GM20000 (cell line): ENCODE results near the gene ZMAT5.

Experiments used
- DNase-seq: peaks from one replicate; pipeline ENCODE4 v3.0.0; 2012; ENCODE audit warnings: low spot score
- CTCF ChIP-seq: IDR thresholded peaks from 2 replicates; pipeline ENCODE4 v1.5.1; 2012; ENCODE audit warnings: mild to moderate bottlenecking, control low read depth; ENCODE audit errors: extremely low read depth, missing control alignments

ZMAT5 gene, protein sequence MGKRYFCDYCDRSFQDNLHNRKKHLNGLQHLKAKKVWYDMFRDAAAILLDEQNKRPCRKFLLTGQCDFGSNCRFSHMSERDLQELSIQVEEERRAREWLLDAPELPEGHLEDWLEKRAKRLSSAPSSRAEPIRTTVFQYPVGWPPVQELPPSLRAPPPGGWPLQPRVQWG

GRCh38 chr22:29766632-29767170 lies at the start of gene ZMAT5:
Gene ZMAT5, minus strand, starts transcription at chr22:29767007. Its CDS starts 18,463 bp downstream, at chr22:29748544.
- no peak for TF ChIP-seq CTCF

GRCh38 chr22:29816539-29816938 lies 49.7 kb upstream of the ZMAT5 start:
- DNase-seq = no peak
- no peak for TF ChIP-seq CTCF

More at GRCh38 chr22:29766632-29767170, at the start of gene ZMAT5:
- peak; percentile 95 for DNase-seq

GRCh38 chr22:29816128-29816527 lies 49.3 kb upstream of the ZMAT5 start:
- no peak for DNase-seq
- TF ChIP-seq CTCF = no peak

- no peak for TF ChIP-seq CTCF
- DNase-seq = no peak
Observed at GRCh38 chr22:29815580-29815979, 48.8 kb upstream of the ZMAT5 start.

- no peak for TF ChIP-seq CTCF
- DNase-seq = no peak
Observed at GRCh38 chr22:29814003-29814402, 47.2 kb upstream of the ZMAT5 start.

DNA sequence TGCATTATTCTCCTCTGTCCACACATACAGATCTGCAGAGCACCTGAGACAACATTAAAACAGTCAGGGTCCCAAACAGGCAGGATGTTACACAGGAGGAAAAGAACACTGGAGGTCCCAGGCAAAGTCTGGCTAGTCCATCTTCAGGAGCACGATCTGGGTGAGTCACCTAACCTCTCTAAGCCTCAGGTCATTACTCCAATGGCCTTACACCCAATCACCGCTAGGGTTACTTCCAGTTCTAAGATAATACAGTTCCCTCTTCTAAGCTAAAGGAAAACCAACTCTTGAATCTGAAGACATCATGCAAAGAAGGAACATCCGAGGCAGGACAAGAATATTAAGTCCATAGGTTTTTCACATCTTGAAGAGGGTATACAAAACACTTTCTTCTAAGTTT lies 46.8 kb upstream of the ZMAT5 start:
- no peak for DNase-seq
- no peak for TF ChIP-seq CTCF

- DNase-seq = no peak
- TF ChIP-seq CTCF = no peak
Observed at GRCh38 chr22:29813126-29813525, 46.3 kb upstream of the ZMAT5 start.
